Measurements from ENCODE around the gene CENPT. TPM values are rescaled to one million over a fixed set of nuclear protein-coding genes. Genes with fewer than 3 reads are reported as not detected.

The CENPT gene
- total and polyA plus RNA-seq, 2 of the 8 experiments (the other 6 are each of a cell fraction or from before 2014, with no cell fraction given) = 42.4 to 53.4 TPM

DNA sequence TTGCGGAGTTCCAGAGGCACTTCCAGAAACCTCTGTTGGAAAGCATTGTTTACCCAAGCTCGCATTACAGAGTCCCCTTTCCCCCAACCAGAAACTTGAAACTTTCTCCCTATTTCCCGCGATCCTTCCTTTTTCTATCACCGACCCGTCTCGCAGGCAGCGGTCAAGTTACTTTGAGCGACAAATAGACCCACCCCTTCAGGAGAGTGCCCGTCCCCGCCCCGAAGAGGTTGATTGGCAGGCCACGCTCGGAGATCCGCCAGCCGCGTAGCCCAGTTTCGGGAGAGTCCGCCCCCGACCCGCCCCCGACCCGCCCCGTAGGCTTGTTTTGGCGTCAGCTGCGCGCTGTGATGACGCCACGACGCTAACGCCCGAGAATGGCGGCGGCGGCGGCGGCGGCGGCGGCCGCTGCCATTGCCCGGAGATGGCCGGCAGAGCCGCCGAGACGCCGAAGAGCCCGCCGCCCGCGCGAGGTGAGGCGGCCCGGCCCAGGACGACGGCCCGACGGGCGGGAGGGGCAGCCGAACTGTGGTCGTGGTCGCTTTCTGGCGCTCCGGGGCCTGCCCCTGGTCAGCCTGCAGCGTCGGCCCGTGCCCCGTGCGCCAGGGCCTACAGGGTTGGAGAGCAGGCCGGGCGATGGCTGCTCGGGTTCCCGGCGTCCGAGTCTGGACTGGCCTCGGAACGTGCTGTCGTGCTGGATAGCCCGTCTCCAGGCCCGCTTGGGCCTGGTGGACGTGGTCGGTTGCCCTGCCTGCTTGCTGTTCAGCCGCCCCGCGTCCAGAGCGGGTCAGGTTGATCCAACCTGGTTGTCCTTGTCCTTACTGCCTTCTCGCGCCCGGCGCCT, 45.6 kb upstream of the CENPT start, which contains the start of gene PSKH1:
PSKH1 (plus strand) TSS at position 356 of the 844 bp plus-strand sequence. CDS start 15,496 bp downstream, outside the sequence.
- Histone ChIP-seq H3K4me1 (replicated peaks in 1 of 4; ENCODE audit: control insufficient read depth in 3 of 4, insufficient read depth in 4 of 4, low read length in 3 of 4) (peaks cover 0 to 10% (median 7%) of the 10 kb centered on the region in 4 experiments; a peak in 4 of 7 replicates), H3K79me2 (ENCODE audit: control insufficient read depth in 1 of 2, insufficient read depth in 2 of 2, low read length in 2 of 2) (peaks cover 11 to 37% of the 10 kb centered on the region in 2 experiments), H3K14ac (ENCODE audit: insufficient read length) (peak within 1 kb of the TSS; percentile 53), H2BK15ac (ENCODE audit: low read length) (no peak within 1 kb of the TSS), H2AFZ (ENCODE audit: low read length) (no peak within 1 kb of the TSS), H3K23me2 (ENCODE audit: low read depth, low read length) (peaks cover 4% of the 10 kb centered on the region), H3K4ac (replicated peaks; ENCODE audit: insufficient read length, low read depth, low read length) (peak within 1 kb of the TSS; percentile 78), H4K20me1 (replicated peaks in 1 of 2; ENCODE audit: control insufficient read depth in 1 of 2, insufficient read depth in 2 of 2, low read length in 2 of 2) (peaks cover 0 to 1% of the 10 kb centered on the region in 2 experiments), H3K56ac (replicated peaks; ENCODE audit: insufficient read length, low read depth, low read length) (peak within 1 kb of the TSS; percentile 52), H2BK12ac (ENCODE audit: low read depth, low read length) (0 out of 2 replicates have a peak within 1 kb of the TSS, but pooled peaks have one; percentile 50), H3K4me3 (ENCODE audit: extremely low read depth in 1 of 4, insufficient read depth in 2 of 4, low read depth in 3 of 4, low read length in 4 of 4) (peak within 1 kb of the TSS; percentile 88 to 94 (median 94)), H3K4me2 (ENCODE audit: insufficient read depth in 1 of 2, low read depth in 2 of 2, low read length in 2 of 2) (peak within 1 kb of the TSS; percentile 83 to 95), H3K23ac (ENCODE audit: insufficient read length) (no peak within 1 kb of the TSS), H3K27me3 (replicated peaks in 1 of 4; ENCODE audit: control insufficient read depth in 3 of 4, extremely low read depth in 1 of 4, insufficient read depth in 3 of 4, low read length in 3 of 4) (no peaks in the 10 kb centered on the region), H3K9ac (replicated peaks in 1 of 4; ENCODE audit: extremely low read depth in 1 of 4, low read depth in 3 of 4, low read length in 3 of 4) (peak within 1 kb of the TSS; percentile 95 to 100 (median 98)), H3K79me1 (ENCODE audit: low read depth, low read length) (peaks cover 13% of the 10 kb centered on the region; the same call in 1 of the 2 replicates), H3K36me3 (ENCODE audit: control insufficient read depth in 2 of 4, insufficient read depth in 4 of 4, low read length in 3 of 4) (no peaks in the 10 kb centered on the region), H3K18ac (ENCODE audit: extremely low read depth, low read length) (no peak within 1 kb of the TSS; the same call in 1 of the 2 replicates), H3K9me3 (ENCODE audit: insufficient read depth in 2 of 2, low read depth in 1 of 2, low read length in 1 of 2) (no peaks in the 10 kb centered on the region), H4K5ac (ENCODE audit: insufficient read length, low read depth, low read length) (peak within 1 kb of the TSS; percentile 94), H3K27ac (ENCODE audit: low read depth, low read length) (peak within 1 kb of the TSS; percentile 87), H2BK20ac (ENCODE audit: low read length) (no peak within 1 kb of the TSS), H4K8ac (ENCODE audit: extremely low read depth, insufficient read depth, low read length) (peak within 1 kb of the TSS; percentile 100), H2BK5ac (ENCODE audit: low read depth, low read length) (peak within 1 kb of the TSS; percentile 96), H2AK5ac (ENCODE audit: low read depth, low read length) (no peak within 1 kb of the TSS), H2BK120ac (replicated peaks; ENCODE audit: low read depth, low read length) (peak within 1 kb of the TSS; percentile 83), H4K91ac (replicated peaks; ENCODE audit: insufficient read length, low read length) (peak within 1 kb of the TSS; percentile 27)
- no peak for FAIRE-seq
- WGBS, 2 experiments (ENCODE audit: extremely low coverage in 1 of 2, insufficient coverage in 1 of 2, insufficient read length in 1 of 2, insufficient replicate concordance in 2 of 2, low coverage in 1 of 2, low lambda C conversion rate in 2 of 2, missing lambda C conversion rate in 1 of 2) = 3% methylated on average over 52 of the region's 90 CpGs; no CpG with 5 or more reads in 1 of the 2 experiments
- CTCF ChIA-PET (ENCODE audit: partially characterized antibody) = interaction anchor here (1.3 to 21.8 kb wide), 5 partner anchors 9 to 148 kb away, joined by 3 to 623 read pairs (median 9); partner anchors contain the start of genes CTRL, LCAT, NRN1L and PSMB10
- DNase-seq (ENCODE audit: low read depth in 1 of 2, low spot score in 2 of 2) = peak; percentile 90 to 93
- POLR2A ChIA-PET (ENCODE audit: partially characterized antibody) = interaction anchor here (0.6 to 2.6 kb wide), 14 partner anchors 8 to 226 kb away, joined by 3 to 25 read pairs (median 4); partner anchors contain the start of genes CTRL, EDC4, NRN1L and NUTF2
- TF ChIP-seq USF2 (IDR thresholded peaks at IDR 0.05; ENCODE audit: low read length) (no peak), TBP (IDR thresholded peaks at IDR 0.05; ENCODE audit: low read depth, low read length) (peak; percentile 45; the same call in 1 of the 2 replicates), RBBP5 (IDR thresholded peaks at IDR 0.05; ENCODE audit: borderline replicate concordance, low read depth, low read length) (peak; percentile 80; the same call in 1 of the 2 replicates), ASH2L (IDR thresholded peaks at IDR 0.05; ENCODE audit: low read length) (peak; percentile 40), YY1 (IDR thresholded peaks at IDR 0.05; ENCODE audit: low read depth, low read length) (peak; percentile 89), E2F6 (IDR thresholded peaks at IDR 0.05) (no peak), KDM5A (IDR thresholded peaks at IDR 0.05; ENCODE audit: low read length) (0 out of 2 replicates have a peak, but pooled peaks have one; percentile 56)
- TF ChIP-seq, protein P1, sequence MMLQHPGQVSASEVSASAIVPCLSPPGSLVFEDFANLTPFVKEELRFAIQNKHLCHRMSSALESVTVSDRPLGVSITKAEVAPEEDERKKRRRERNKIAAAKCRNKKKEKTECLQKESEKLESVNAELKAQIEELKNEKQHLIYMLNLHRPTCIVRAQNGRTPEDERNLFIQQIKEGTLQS (IDR thresholded peaks at IDR 0.05; ENCODE audit: insufficient read depth, low read depth, low read length) = peak; percentile 62
